GM12874 (cell line): ENCODE data around the gene TENT4B.

Source experiments
- TF ChIP-seq, protein P1 (sequence below): IDR thresholded peaks from 2 replicates; pipeline ENCODE4 v1.5.1; 2011; ENCODE audit warnings: low read depth, mild to moderate bottlenecking, control low read depth, low read length, moderate library complexity; ENCODE audit not compliant: insufficient read depth

Gene TENT4B

DNA sequence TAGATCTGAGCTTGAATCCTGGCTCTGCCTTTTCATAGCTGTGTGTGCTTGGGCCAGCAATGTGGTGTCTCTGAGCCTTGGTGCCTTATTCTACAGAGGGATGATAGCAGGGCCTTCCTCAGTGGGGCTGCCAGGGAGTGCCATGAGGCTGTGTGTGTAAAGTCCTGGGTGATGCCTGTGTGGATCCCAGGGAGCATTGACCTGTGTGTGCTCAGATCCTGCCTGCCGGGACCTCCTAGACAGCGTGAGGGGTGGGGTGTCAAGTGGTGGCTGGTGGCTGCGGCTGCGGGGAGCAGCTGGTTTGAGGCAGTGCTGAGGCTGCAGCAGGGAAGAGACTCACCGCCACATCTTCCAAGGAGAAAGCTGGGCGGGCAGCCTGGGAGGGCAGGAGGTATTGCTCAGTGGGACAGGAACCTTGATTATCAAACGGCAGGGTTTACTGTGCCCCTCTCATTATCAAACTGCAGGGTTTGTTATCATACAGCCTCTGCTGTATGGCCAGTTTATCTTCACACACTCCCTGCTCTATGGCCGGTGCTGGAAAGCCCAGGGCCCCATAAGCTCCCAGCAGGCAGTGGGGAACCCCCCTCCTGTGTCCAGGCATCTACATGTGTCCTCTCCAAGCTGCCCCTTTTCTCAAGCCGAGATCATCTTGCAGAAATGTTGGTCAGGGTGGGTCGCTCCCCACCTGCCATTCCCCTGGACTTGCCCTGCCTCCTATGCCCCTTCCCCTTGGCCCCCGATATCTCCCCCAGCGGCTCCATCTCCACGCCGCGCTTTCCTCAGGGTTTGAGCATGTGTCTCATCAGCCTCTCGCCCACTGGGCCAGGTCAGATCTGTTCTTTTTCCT is 110.2 kb downstream of the TENT4B start:
- TF ChIP-seq, protein P1, sequence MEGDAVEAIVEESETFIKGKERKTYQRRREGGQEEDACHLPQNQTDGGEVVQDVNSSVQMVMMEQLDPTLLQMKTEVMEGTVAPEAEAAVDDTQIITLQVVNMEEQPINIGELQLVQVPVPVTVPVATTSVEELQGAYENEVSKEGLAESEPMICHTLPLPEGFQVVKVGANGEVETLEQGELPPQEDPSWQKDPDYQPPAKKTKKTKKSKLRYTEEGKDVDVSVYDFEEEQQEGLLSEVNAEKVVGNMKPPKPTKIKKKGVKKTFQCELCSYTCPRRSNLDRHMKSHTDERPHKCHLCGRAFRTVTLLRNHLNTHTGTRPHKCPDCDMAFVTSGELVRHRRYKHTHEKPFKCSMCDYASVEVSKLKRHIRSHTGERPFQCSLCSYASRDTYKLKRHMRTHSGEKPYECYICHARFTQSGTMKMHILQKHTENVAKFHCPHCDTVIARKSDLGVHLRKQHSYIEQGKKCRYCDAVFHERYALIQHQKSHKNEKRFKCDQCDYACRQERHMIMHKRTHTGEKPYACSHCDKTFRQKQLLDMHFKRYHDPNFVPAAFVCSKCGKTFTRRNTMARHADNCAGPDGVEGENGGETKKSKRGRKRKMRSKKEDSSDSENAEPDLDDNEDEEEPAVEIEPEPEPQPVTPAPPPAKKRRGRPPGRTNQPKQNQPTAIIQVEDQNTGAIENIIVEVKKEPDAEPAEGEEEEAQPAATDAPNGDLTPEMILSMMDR: no peak

DNA sequence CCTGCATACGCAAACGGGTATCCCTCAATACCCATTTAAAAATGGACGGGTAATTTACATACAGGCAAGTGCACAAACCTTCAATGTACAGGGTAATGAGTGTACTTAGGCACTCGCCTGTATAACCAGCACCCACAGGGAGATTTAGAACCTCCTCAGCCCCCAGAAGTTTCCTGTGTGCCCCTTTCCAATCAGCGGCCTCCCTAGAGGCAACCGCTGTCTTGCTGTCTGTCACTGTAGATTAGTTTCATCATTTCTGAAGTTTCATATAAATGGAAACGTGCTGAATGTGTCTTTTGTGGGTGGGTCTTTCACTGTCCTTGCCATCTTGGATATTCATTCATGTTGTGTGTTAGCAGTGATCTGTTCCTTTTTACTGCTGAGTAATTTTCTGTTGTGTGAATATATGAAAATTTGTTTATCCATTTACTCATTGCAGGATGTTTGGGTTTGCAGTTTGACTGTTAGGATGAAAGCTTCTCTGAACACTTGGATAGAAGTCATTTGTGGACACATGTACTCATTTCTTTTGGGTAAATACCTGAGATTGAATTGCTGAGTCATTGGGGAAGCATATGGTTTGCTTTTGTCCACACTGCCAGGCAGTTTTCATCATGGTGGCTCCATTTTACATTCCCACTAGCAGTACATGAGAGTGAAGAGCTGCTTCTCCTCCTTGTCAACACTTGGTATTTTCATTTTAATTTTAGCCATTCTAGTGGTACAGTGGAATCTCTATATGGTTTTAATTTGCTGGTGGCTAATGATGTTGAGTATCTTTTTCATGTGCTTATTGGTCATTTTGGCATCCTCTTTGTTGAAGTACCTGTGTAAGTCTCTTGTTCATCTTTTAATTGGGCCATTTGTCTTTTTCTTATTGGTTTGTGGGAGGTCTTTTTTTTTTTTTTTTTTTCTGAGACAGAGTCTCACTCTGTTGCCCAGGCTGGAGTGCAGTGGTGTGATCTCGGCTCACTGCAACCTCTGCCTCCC is 111.1 kb downstream of the TENT4B start:
- TF ChIP-seq, protein P1: no peak

DNA sequence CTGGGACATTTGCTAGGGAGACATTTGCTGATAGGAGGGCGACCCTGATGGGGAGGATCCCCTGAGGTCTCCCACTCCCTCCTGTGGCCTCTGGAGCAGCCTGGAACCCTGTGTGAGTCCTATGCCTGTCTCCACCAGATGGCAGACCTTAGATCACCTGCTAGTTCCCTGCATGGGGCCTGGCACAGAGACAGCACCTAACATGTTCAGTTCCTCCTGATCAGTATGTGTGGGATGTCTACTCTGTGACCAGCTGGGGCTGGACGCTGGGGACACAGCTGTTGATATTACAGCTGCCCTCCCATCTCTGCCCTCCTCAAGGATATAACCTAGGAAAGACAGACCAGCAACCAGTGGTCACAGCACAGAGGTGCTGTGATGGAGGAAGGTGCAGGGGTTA is 112.2 kb downstream of the TENT4B start:
- TF ChIP-seq, protein P1: peak; percentile 46; the same call in 1 of the 2 replicates

DNA sequence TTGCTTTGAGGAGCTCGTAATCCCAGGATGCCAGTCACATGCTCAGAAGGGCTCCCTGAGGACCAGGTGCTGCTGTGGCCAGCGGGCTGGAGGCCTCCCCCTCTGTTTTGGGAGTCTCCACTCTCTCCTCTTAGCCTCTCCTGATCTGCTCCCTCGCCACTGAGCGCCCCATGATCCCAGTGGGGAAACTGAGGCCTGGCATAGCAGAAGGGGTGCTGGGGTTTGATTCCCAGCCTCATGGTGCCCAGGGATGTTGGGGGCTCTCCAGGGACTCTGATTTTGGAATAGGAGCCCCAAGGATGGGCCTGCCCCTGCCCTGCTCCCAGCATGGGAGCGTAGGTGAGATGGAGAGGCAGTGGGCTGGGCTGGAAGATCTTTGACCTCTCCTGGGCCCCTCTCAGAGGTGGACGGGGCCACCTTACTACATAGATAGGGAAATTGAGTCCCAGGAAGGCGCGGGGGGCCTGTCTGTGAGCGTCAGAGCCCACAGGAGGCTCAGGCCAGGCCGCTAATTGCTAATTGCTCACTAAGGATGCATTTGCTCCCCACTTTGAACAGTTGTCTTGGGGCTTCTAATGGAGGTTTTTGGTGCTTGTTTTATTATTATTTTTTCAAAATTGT is 112.7 kb downstream of the TENT4B start:
- TF ChIP-seq, protein P1: no peak

- TF ChIP-seq, protein P1: no peak
Observed at GRCh38 chr16:50266337-50267091, 113.4 kb downstream of the TENT4B start, which contains the start of gene ADCY7. Gene ADCY7, plus strand, starts transcription at chr16:50266551. Its CDS starts 21,629 bp downstream, at chr16:50288180.

- TF ChIP-seq, protein P1: no peak
Observed at GRCh38 chr16:50267151-50267631, 114.1 kb downstream of the TENT4B start.
